Brain microvascular endothelial cell (primary cell): ENCODE results near the gene GJA4.

Source experiments
- DNase-seq: peaks from one replicate; pipeline ENCODE4 v3.0.0-alpha.2; 2020
- H3K27ac ChIP-seq: fragments of 250-450 bp; sonication (Bioruptor Pico); 2 replicates; pipeline ENCODE4 v1.5.1; 2020; ENCODE audit warnings: mild to moderate bottlenecking, moderate library complexity
- H3K27me3 ChIP-seq: fragments of 250-450 bp; sonication (Bioruptor Pico); replicated peaks from 2 replicates; pipeline ENCODE4 v1.5.1; 2020; ENCODE audit warnings: mild to moderate bottlenecking
- H3K36me3 ChIP-seq: fragments of 250-450 bp; sonication (Bioruptor Pico); replicated peaks from 2 replicates; pipeline ENCODE4 v1.5.1; 2020; ENCODE audit warnings: mild to moderate bottlenecking
- H3K4me3 ChIP-seq: 2 replicates; pipeline ENCODE4 v1.5.1; 2011; ENCODE audit warnings: low read depth, mild to moderate bottlenecking, control low read depth, low read length, moderate library complexity
- in situ Hi-C: cut with HindIII; loops from 2 replicates; pipeline ENCODE4 v1.10.0; 2017; ENCODE audit warnings: low sequenced_read_pairs, low pct_ligation_motif_present
- TF ChIP-seq, protein P1 (sequence below): IDR thresholded peaks from 2 replicates; pipeline ENCODE4 v1.5.1; 2011; ENCODE audit warnings: low read depth, mild to moderate bottlenecking, moderate library complexity, low read length, control low read depth, inconsistent platforms; ENCODE audit errors: missing control alignments

The GJA4 gene

DNA sequence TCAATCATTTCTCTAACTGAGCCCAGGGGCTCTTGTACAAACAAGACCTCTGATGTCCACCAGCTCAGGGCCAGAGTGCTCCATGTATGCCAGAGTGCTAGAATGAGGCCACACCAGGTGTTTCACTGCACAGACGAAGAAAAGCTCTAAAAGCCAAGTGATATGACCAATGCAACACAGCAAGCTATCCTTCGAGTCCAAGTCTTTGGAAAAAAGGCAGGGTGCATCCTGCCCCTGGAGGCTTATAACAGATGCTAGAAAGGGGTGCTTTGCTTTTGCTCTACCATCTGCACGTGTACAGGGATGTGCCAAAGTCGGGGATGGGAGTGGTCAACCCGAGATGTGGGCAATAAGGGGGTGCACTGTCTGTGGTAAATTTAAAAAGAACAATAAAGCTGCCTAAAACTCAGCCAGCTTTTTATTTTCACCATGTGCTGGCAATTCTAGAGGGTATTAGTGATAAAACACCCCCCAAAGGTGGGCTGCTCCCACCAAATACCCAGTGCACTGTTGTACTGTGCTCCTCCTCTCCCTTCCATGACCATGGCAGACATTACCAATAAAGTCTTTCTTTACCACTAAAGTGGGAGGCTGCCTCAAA, 34.6 kb downstream of the GJA4 start:
- no peaks in the 10 kb centered on the region for H3K36me3 ChIP-seq
- H3K27ac ChIP-seq, result no peak overlapping the region
- TF ChIP-seq, protein P1, sequence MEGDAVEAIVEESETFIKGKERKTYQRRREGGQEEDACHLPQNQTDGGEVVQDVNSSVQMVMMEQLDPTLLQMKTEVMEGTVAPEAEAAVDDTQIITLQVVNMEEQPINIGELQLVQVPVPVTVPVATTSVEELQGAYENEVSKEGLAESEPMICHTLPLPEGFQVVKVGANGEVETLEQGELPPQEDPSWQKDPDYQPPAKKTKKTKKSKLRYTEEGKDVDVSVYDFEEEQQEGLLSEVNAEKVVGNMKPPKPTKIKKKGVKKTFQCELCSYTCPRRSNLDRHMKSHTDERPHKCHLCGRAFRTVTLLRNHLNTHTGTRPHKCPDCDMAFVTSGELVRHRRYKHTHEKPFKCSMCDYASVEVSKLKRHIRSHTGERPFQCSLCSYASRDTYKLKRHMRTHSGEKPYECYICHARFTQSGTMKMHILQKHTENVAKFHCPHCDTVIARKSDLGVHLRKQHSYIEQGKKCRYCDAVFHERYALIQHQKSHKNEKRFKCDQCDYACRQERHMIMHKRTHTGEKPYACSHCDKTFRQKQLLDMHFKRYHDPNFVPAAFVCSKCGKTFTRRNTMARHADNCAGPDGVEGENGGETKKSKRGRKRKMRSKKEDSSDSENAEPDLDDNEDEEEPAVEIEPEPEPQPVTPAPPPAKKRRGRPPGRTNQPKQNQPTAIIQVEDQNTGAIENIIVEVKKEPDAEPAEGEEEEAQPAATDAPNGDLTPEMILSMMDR, result no peak
- H3K4me3 ChIP-seq, result no peak overlapping the region
- no peak for DNase-seq
- H3K27me3 ChIP-seq, result no peaks in the 10 kb centered on the region
- in situ Hi-C loops, result no loop called here

DNA sequence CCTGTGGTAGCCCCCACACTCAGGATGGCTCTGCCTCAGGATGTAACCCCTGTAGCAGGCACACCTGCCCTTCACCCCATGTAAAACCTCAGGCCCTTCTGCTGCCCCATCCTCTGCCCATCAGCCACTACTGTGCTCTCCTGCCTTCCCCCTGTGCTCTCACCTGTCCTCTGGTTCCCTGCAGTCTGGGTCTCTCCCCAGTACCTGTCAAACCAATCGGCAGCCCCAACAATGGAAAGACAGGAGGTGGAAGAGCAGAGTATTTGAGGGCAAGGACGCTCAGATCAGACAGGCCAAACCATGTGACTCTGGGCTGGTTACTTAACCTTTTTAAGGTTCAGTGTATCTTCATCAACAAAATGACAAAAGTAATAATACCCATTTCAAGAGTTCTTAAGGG, 35.8 kb downstream of the GJA4 start:
- DNase-seq, result no peak
- Histone ChIP-seq H3K4me3 (no peak overlapping the region), H3K27me3 (no peaks in the 10 kb centered on the region), H3K36me3 (no peaks in the 10 kb centered on the region), H3K27ac (no peak overlapping the region)
- in situ Hi-C loops, result no loop called here
- TF ChIP-seq, protein P1, result no peak

DNA sequence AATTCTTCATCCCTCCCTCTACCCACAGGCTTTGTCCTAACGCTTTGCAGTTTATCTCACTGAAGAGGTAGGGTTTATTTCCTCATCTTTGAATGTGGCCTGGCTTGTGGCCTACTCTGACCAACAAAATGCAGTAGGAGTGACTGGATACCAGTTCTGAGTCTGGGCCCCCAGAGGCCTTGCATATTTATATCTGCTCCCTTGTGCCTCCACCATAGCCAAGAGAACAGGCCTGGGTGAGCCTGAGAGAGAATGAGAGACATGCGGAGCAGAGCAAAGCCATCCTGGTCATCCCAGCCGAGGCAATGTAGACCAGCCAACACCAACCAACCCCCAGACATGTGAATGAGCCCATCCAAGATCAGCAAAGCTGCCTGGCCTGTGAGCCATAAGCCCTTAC, 36.5 kb downstream of the GJA4 start:
- Histone ChIP-seq H3K36me3 (no peaks in the 10 kb centered on the region), H3K4me3 (no peak overlapping the region), H3K27ac (no peak overlapping the region), H3K27me3 (no peaks in the 10 kb centered on the region)
- no peak for DNase-seq
- in situ Hi-C loops, result no loop called here
- TF ChIP-seq, protein P1, result no peak

DNA sequence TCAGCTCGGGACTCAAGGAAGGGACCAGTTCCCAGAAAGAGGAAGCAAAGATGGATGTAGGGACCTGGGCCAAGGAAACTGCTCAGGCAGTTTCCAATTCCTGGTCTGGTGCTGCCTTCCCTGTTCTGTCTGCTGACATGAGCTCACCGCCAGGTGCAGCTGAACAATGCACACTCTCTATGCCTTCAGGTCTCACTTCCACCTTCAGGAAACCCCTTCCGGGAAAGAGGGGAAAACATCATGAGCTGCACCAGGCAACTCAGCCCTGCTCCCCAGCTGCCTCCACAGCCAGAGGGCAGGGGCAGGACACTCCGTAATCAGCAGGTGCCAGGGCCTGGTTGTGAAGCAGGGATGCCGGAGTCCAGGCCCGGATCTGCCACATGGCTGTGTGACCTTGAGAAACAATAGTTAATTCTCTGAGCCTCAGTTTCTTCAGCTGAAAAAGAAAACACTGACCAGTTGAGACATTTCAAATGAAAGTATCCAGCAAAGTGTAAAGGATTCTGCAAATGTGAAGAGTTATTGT, 39.0 kb downstream of the GJA4 start:
- no peak overlapping the region for H3K27ac ChIP-seq
- H3K27me3 ChIP-seq, result no peaks in the 10 kb centered on the region
- in situ Hi-C loops, result no loop called here
- no peak for DNase-seq
- TF ChIP-seq, protein P1, result no peak
- H3K36me3 ChIP-seq, result no peaks in the 10 kb centered on the region
- no peak overlapping the region for H3K4me3 ChIP-seq

DNA sequence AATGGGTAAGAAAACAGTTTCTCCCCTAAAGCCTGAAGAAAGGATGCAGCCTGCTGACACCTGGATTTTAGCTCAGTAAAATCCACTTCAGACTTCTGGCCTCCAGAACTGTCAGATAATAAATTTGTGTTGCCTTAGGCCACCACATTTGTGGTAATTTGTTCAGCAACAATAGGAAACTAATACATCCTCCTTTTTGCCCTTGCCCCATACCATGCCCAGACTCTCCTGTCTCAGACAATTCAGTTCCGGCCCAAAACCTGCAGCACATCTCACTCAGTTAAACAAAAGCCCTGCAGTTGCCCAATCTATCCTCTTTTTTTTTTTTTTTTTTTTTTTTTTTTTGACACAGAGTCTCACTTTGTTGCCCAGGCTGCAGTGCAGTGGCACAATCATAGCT, 40.9 kb downstream of the GJA4 start:
- in situ Hi-C loops, result no loop called here
- no peak overlapping the region for H3K27ac ChIP-seq
- H3K4me3 ChIP-seq, result no peak overlapping the region
- H3K36me3 ChIP-seq, result no peaks in the 10 kb centered on the region
- H3K27me3 ChIP-seq, result no peaks in the 10 kb centered on the region
- DNase-seq, result no peak
- TF ChIP-seq, protein P1, result no peak

DNA sequence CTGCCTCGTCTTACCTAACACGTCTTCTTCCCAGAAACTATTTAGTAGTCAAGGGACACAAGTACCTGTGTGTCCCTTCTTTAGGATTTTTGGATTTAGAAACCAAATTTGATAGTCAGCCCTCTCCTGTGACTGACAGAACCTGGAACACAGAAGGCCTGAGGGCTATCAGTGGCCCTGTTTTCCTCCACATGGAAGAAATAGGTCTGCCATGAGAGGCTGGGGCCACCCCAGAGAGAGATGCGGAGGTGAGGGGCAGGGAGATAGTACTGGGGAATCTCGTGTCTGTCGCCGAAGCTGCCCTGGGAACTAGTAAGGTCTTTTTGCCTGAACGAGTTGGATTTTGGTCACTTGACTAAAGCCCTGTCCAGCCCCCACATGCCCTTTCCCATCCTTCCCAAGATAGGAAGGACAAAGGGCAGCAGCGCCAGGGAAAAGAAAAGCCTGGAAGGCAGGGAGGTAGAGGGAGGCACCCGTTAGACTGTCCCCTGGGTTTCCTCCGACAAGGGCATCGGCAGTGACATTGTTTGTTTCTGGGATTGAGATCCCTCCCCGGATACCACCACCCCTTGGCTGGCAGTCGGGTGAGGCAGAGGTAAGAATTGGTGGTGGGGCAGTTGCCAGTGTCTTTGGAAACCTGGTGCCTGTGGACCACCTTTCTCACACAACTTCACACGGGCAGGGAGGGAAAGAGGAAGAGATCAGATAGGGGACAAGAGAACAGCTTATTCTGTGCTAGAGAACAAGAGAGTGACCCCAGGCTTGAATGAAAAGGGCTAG, 46.9 kb downstream of the GJA4 start:
- Histone ChIP-seq H3K27ac (no peak overlapping the region), H3K27me3 (no peaks in the 10 kb centered on the region), H3K36me3 (no peaks in the 10 kb centered on the region), H3K4me3 (no peak overlapping the region)
- in situ Hi-C loops, result no loop called here
- TF ChIP-seq, protein P1, result no peak
- no peak for DNase-seq
